ENCODE results near the gene DOCK9. TPM values are rescaled to one million over a fixed set of nuclear protein-coding genes. Genes with fewer than 3 reads are reported as not detected.

The DOCK9 gene
- total RNA-seq, 2 experiments from 2014 or later, result 129 to 132 TPM

Other genes starting within 250 kb of the DOCK9 start
- not detected for gene SLC15A1, start 225.4 kb downstream of the DOCK9 start, total RNA-seq
- gene UBAC2, start 222.8 kb upstream of the DOCK9 start, total RNA-seq, result 10 to 100 TPM; 67.8 to 70.5 TPM